GM12872 (cell line): ENCODE results near the gene HTR7.

Source experiments
- CTCF ChIP-seq: IDR thresholded peaks from 3 replicates; pipeline ENCODE4 v1.5.1; 2011; ENCODE audit warnings: low read depth, mild to moderate bottlenecking, low read length, moderate library complexity; ENCODE audit not compliant: insufficient read depth

HTR7 gene

GRCh38 chr10:90746829-90747228, 111.0 kb downstream of the HTR7 start:
- no peak for TF ChIP-seq CTCF

GRCh38 chr10:90745565-90745964, 112.3 kb downstream of the HTR7 start:
- no peak for TF ChIP-seq CTCF

- no peak for TF ChIP-seq CTCF
Observed at GRCh38 chr10:90743291-90743690, 114.5 kb downstream of the HTR7 start.

GRCh38 chr10:90741926-90742565, 115.8 kb downstream of the HTR7 start:
- no peak for TF ChIP-seq CTCF

GRCh38 chr10:90740265-90740664, 117.6 kb downstream of the HTR7 start:
- no peak for TF ChIP-seq CTCF

- TF ChIP-seq CTCF = no peak
Observed at GRCh38 chr10:90738885-90739284, 119.0 kb downstream of the HTR7 start.

GRCh38 chr10:90734415-90734814, 123.4 kb downstream of the HTR7 start:
- TF ChIP-seq CTCF = no peak
